Keratinocyte (primary cell): ENCODE data around the gene SERGEF. TPM values are rescaled to one million over a fixed set of nuclear protein-coding genes. Genes with fewer than 3 reads are reported as not detected.

Experiments
- DNase-seq: peaks from one replicate; pipeline ENCODE4 v3.0.0-alpha.2; 2011; ENCODE audit warnings: low read depth, missing footprints, low spot score
- FAIRE-seq: peaks from 2 replicates; lab custom pipeline; 2011; peaks lifted over from hg19 to GRCh38; lab: Jason Lieb, UNC
- H2AFZ ChIP-seq: 2 replicates; pipeline ENCODE4 v1.6.0; 2012; ENCODE audit warnings: low read length, control low read depth, inconsistent platforms; ENCODE audit not compliant: control insufficient read depth
- H3K27ac ChIP-seq: 2 replicates; pipeline ENCODE4 v1.5.1; 2011; ENCODE audit warnings: low read length; ENCODE audit not compliant: control insufficient read depth, insufficient read depth
- H3K27me3 ChIP-seq: 3 replicates; pipeline ENCODE4 v1.6.0; 2011; ENCODE audit warnings: low read length; ENCODE audit not compliant: control insufficient read depth, insufficient read depth; ENCODE audit errors: extremely low read depth
- H3K36me3 ChIP-seq, 2 experiments: 2 replicates in 1 of 2; 3 replicates in 1 of 2; pipeline ENCODE4 v1.5.1; 2011; ENCODE audit warnings: low read length in 2 of 2, mild to moderate bottlenecking in 1 of 2; ENCODE audit not compliant: control insufficient read depth in 2 of 2, insufficient read depth in 2 of 2; ENCODE audit errors: extremely low read depth in 1 of 2
- H3K4me1 ChIP-seq: 3 replicates; pipeline ENCODE4 v1.5.1; 2011; ENCODE audit warnings: low read length; ENCODE audit not compliant: control insufficient read depth, insufficient read depth; ENCODE audit errors: extremely low read depth
- H3K4me2 ChIP-seq: 3 replicates; pipeline ENCODE4 v1.6.0; 2011; ENCODE audit warnings: low read depth, low read length; ENCODE audit not compliant: control insufficient read depth, insufficient read depth; ENCODE audit errors: extremely low read depth
- H3K4me3 ChIP-seq, 3 experiments: fragments of 200-600 bp in 1 of 3; sonication (generic) in 1 of 3; 2 replicates in 2 of 3; 3 replicates in 1 of 3; pipeline ENCODE4 v1.5.1; 2011 to 2016; ENCODE audit warnings: low read length in 3 of 3, mild to moderate bottlenecking in 3 of 3, control low read depth in 2 of 3, inconsistent platforms in 1 of 3, low read depth in 1 of 3, mixed read lengths in 1 of 3, mixed run types in 1 of 3, moderate library complexity in 1 of 3; ENCODE audit not compliant: control insufficient read depth in 2 of 3, insufficient read depth in 2 of 3; ENCODE audit errors: extremely low read depth in 1 of 3
- H3K79me2 ChIP-seq: 2 replicates; pipeline ENCODE4 v1.6.0; 2012; ENCODE audit warnings: low read length; ENCODE audit not compliant: control insufficient read depth, insufficient read depth
- H3K9ac ChIP-seq: 3 replicates; pipeline ENCODE4 v1.6.0; 2011; ENCODE audit warnings: low read length; ENCODE audit not compliant: control insufficient read depth, insufficient read depth; ENCODE audit errors: extremely low read depth
- H3K9me1 ChIP-seq: 3 replicates; pipeline ENCODE4 v1.6.0; 2011; ENCODE audit warnings: low read length; ENCODE audit not compliant: control insufficient read depth, insufficient read depth; ENCODE audit errors: extremely low read depth
- H3K9me3 ChIP-seq: 2 replicates; pipeline ENCODE4 v1.5.1; 2012; ENCODE audit warnings: low read depth, low read length; ENCODE audit not compliant: control insufficient read depth
- H4K20me1 ChIP-seq: 3 replicates; pipeline ENCODE4 v1.6.0; 2011; ENCODE audit warnings: low read length; ENCODE audit not compliant: control insufficient read depth, insufficient read depth; ENCODE audit errors: extremely low read depth
- EZH2 ChIP-seq: IDR thresholded peaks from one replicate; pipeline ENCODE4 v1.6.1; 2012; ENCODE audit warnings: inconsistent platforms, mild to moderate bottlenecking, low read length, moderate library complexity
- dilution Hi-C: fragments of 300-500 bp; cut with MboI; formaldehyde crosslinking; loops from one replicate; pipeline ENCODE4 v1.7.0; 2020; ENCODE audit warnings: low sequenced_read_pairs; ENCODE audit not compliant: extremely low pct_ligation_motif_present
- polyA plus RNA-seq, 5 experiments: library from polyadenylated mRNA; depleted of rRNA in 3 of 5; stranded (reverse) in 3 of 5; stranded (forward) in 1 of 5; unstranded in 1 of 5; fragments of >200 nt; gene quantifications; 1 replicate in 1 of 5; 2 replicates in 3 of 5; 3 replicates in 1 of 5; pipeline versions ENCODE4 v1.2.1 to v1.2.3, GENCODE V29; 2011 to 2012; ENCODE audit warnings: missing spikeins in 2 of 5, low read depth in 1 of 5, low replicate concordance in 1 of 5
- TF ChIP-seq, protein P1 (sequence below), 3 experiments: IDR thresholded peaks in 1 of 3; conservative IDR thresholded peaks in 1 of 3; optimal IDR thresholded peaks in 1 of 3; 2 replicates in 2 of 3; 3 replicates in 1 of 3; pipeline versions ENCODE3 to v1.5.1; 2011; ENCODE audit warnings: low read length in 3 of 3, mild to moderate bottlenecking in 3 of 3, moderate library complexity in 2 of 3, control low read depth in 1 of 3, inconsistent platforms in 1 of 3; ENCODE audit not compliant: insufficient read depth in 2 of 3; ENCODE audit errors: extremely low read depth in 1 of 3

The SERGEF gene
- polyA plus RNA-seq, 1 donor (not counting 4 experiments of a cell fraction or from before 2014, with no cell fraction given), result 15.6 TPM

DNA sequence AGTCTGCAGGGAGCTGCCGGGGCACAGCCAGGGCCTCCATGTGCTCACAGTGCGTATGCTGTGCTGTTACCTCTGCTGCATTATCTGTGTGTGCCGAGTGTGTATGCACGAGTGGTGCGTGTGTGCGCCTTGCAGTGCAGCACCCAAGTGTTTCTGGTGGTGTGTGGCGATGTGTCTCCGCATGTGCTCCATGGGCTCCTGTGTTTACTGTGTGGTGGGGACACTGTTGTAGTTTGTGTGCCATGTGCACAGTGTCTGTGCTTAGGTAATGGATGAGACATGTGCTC, 246.8 kb downstream of the SERGEF start:
- Histone ChIP-seq H2AFZ (no peak overlapping the region), H4K20me1 (no peaks in the 10 kb centered on the region), H3K27ac (no peak overlapping the region), H3K27me3 (no peaks in the 10 kb centered on the region), H3K9me3 (no peaks in the 10 kb centered on the region), H3K9ac (no peak overlapping the region), H3K4me3 (no peak overlapping the region), H3K4me2 (no peak overlapping the region), H3K36me3 (no peaks in the 10 kb centered on the region), H3K79me2 (no peaks in the 10 kb centered on the region), H3K4me1 (no peaks in the 10 kb centered on the region), H3K9me1 (no peaks in the 10 kb centered on the region)
- TF ChIP-seq, protein P1, sequence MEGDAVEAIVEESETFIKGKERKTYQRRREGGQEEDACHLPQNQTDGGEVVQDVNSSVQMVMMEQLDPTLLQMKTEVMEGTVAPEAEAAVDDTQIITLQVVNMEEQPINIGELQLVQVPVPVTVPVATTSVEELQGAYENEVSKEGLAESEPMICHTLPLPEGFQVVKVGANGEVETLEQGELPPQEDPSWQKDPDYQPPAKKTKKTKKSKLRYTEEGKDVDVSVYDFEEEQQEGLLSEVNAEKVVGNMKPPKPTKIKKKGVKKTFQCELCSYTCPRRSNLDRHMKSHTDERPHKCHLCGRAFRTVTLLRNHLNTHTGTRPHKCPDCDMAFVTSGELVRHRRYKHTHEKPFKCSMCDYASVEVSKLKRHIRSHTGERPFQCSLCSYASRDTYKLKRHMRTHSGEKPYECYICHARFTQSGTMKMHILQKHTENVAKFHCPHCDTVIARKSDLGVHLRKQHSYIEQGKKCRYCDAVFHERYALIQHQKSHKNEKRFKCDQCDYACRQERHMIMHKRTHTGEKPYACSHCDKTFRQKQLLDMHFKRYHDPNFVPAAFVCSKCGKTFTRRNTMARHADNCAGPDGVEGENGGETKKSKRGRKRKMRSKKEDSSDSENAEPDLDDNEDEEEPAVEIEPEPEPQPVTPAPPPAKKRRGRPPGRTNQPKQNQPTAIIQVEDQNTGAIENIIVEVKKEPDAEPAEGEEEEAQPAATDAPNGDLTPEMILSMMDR (optimal IDR thresholded peaks at IDR 0.05 in 1 of 3, IDR thresholded peaks at IDR 0.05 in 1 of 3, conservative IDR thresholded peaks at IDR 0.05 in 1 of 3; ENCODE audit: extremely low read depth in 1 of 3, insufficient read depth in 2 of 3, low read length in 3 of 3), result no peak
- no peak for TF ChIP-seq EZH2
- DNase-seq, result no peak
- no peak for FAIRE-seq
- dilution Hi-C loops, result no loop called here

DNA sequence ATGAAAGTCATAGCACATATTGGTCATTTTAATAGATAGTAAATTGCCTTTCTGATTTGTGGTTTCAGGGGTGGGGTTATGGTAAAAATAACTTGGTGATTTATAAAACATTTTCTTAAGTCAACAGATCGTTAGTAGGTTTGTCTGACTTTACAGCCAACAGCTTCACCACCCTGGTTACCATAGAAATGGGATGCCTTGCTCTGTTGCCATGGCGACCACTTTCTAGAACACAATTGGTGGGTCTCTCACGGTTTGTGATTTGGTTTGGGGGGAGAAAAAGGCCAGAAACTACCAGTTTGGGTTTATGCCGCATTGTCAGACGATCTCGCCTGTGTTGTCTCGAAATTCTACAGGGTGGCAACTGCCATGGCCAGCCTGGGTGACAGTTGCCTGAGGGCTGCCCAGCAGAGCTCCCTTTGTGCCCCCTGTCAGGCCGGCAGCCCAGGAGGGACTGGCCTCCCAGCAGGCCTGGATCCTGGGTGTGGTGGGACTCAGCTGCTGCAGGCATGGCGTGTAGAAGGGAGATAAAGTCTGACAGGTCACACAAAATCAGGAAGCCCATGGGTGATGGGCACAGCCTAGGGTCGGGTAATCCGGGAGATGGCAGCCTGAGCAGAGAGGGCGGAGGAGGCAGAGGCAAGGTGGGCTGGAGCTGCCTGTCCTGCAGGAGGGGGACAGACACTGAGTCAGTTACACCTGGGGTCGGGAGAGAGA, 247.3 kb downstream of the SERGEF start:
- Histone ChIP-seq H3K36me3 (no peaks in the 10 kb centered on the region), H3K4me2 (no peak overlapping the region), H3K79me2 (no peaks in the 10 kb centered on the region), H3K27ac (no peak overlapping the region), H3K9ac (no peak overlapping the region), H3K9me1 (no peaks in the 10 kb centered on the region), H4K20me1 (no peaks in the 10 kb centered on the region), H3K4me1 (no peaks in the 10 kb centered on the region), H3K9me3 (no peaks in the 10 kb centered on the region), H3K27me3 (no peaks in the 10 kb centered on the region), H2AFZ (no peak overlapping the region), H3K4me3 (no peak overlapping the region)
- no peak for DNase-seq
- TF ChIP-seq EZH2, result no peak
- TF ChIP-seq, protein P1 (optimal IDR thresholded peaks at IDR 0.05 in 1 of 3, IDR thresholded peaks at IDR 0.05 in 1 of 3, conservative IDR thresholded peaks at IDR 0.05 in 1 of 3; ENCODE audit: extremely low read depth in 1 of 3, insufficient read depth in 2 of 3, low read length in 3 of 3), result no peak
- dilution Hi-C loops, result no loop called here
- FAIRE-seq, result no peak
